ENCODE results near the gene CDC42EP5.
"Not testable (repeated sequence)": the region's sequence is repeated elsewhere in the genome, so short reads cannot be mapped to it uniquely, and the experiment has no call there.

Gene CDC42EP5, protein sequence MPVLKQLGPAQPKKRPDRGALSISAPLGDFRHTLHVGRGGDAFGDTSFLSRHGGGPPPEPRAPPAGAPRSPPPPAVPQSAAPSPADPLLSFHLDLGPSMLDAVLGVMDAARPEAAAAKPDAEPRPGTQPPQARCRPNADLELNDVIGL

DNA sequence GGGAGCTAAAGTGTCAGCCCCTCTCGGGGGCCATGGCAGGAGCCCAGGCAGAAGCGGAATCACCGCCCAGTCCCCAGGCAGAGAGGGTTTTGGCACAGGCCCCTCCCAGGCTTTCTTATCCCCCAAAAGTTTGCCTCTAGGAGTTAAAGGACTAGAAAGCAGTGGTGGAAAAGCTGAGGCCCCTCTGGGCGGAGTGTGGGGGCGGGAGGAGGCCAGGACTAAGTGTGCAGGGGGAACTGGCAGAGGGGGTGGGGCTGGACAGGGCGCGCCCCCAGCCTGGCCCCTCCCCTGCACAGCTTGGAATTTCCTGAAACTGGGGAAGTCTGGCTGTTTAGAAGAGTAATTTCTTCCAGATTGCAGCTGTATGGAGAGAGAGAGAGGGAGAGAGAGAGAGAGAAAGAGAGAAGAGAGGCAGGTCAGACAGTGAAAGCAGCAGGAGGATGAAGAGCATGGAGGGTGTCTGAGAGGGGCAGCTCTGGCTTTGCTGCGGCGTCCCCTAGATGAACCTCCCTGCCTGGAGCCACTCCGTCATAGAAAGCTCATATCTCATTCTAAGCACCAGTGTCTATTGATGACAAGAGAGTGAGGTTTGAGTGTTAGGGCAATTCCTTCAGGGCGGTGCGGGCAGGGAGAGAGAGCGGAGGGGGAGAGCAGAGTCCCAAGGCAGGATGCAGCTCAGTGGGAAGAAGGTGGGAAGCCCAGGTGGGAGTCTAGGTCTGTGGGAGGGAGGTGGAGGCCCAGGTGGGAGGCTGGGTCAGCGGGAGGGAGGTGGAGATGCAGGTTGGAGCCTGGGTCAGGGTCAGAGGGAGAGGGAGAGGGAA lies at the start of gene CDC42EP5:
Gene CDC42EP5, minus strand, starts transcription at position 226 of the 821 bp plus-strand sequence. CDS start 7,749 bp downstream, outside the sequence.
- no peak for DNase-seq

DNA sequence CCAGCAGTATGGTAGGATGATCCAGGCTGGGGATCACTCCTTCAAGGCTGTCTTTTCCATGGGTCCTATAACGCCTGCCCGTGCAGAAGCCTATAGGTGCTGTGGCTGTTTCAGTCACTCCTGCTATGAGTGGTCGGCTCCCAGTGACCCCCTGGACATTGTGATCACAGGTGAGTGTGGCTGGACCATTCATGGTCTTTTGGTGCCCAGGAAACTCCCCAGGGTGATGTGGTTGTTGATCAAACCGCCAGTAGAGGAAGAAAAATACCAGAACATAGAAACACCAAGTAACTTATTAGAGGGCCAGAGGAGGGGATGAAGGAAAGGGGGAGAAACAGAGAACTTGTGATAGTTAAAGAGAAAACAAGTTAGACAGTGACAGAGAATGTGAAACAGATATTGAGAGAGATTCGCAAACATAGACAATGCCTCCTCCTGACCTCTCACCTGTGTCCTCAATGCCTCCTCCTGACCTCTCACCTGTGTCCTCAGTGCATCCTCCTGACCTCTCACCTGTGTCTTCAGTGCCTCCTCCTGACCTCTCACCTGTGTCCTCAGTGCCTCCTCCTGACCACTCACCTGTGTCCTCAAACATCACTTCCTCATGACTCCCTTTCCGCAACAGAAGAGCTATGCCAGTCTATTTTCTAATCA lies 48.9 kb upstream of the CDC42EP5 start:
- no peak for DNase-seq

DNA sequence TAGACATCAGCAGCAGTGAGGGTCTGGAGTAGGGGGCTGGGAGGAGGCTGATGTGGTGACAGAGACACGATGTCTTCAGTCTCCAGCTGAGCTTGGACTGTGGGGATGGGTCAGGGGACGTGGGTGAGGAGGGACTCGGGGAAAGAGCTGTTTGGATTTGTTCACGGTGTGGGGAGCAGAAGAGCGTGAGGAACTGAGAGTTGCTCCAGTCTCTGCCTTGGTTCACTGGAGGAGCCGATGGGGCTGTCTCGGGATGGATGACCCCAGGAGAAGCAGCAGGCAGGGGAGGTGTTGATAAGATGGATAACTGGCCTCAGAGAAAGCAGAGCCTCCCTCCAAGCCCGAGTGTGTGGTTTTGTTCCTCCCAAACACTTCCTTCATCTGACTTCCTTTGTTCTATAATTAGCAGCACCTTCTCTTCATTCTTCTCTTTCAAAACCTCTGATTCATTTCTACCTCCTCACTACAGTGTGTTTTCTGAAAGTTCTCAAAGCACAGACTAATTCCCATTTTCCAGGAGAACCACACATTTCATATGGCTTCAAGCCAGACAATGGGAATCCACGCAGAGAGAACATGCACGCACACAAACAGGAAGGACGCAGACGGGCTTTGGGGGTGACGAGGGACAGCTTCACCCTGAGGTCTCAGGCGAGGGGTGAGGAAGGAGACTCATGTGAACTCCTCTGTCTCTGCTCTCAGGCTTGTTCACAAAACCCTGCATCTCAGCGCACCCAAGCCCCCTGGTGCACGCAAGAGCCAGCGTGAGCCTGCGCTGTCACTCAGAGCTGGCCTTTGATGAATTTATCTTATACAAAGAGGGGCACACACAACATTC lies 48.1 kb upstream of the CDC42EP5 start:
- no peak for DNase-seq

DNA sequence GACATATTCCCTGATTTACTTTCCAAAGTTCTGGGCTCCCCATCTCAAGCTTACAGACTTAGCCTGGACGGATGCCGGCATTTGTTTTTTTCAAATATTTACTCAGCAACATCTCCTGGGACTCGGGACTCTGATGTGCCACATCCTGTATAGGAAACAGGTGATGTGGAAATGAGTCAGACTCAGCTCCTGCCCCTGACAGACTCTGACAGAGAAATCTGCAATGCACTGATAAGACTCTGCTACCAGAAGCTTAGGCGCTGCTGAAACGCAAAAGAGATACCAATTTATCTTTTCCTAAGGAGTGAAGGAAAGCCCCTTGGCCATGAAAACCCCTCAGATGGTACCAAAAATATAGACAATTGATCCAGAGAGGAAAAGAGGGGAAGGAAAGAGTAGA lies 45.7 kb upstream of the CDC42EP5 start:
- no peak for DNase-seq

DNA sequence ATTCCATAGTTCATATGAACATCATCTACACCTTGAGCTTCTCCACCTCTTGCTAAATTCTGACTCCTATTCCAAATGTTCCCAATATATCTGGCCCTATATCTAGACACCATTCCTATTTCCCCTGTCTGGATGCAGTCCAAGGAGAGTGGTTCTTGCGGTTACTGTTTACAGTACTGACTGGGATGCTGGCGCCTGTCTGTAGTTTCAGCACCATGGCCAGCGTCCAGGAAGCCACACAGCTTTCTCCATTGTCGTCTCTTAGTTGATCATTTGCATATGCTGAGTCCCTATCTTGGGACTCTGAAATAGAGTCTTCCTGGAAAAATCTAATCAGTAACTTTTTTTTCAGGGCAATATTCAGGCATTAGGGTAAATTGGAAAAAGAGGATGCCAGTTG lies 44.4 kb upstream of the CDC42EP5 start:
- DNase-seq: peak in 2 of 4 experiments; percentile 21 to 40

DNA sequence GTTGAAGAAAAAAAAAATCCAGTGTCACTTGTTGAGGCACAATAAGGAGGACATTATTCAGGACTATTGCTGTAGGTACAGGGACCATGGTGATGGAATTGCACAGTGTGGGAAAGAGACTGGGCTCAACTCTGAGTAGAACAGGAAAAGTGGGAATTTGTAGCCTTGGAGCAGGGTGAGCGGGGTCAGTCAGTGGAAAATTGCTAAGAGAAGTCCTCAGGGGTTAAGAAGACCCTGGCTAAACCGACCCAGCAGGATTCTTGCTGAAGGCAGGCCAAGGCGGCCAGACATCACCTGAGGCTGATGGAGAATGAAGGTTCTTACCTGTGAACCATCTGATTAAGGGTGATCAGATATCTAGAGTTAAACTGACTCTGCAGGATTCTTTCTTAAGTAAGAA lies 42.1 kb upstream of the CDC42EP5 start:
- DNase-seq: no peak

DNA sequence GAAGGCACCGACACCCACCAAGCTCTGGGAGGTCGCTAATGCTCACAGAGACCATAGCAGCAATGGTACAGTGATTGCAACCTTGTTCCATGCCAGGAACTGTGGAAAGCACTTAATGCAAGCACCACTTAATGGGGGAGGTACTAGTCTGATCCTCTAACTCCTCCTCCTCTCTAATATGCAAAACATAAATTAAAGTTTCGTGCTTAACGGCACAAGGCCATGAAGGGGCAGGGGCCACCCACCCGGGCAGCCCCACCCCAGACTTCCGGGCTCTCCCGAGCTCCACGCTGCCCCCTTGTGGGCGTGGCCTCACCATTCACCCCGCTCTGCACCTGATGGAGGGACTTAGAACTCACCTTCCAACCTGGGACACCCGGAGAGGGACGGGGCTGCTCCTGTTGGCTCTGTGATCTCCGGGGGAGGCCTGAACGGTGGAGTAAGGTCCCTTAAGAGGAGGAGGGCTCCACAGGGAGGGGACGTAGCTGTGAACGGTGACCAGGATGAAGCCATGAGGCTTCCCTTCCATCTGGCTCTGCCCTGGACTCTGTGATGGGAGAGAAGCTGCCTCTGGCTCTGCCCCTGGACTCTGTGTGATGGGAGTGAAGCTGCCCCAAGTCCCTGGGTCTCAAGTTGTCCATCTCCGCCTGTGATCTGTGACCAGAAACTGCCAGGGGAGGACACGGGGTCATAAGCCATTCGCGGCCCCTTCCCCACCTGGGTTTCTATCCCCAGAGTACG lies 36.3 kb upstream of the CDC42EP5 start:
- DNase-seq: not testable (repeated sequence)

DNA sequence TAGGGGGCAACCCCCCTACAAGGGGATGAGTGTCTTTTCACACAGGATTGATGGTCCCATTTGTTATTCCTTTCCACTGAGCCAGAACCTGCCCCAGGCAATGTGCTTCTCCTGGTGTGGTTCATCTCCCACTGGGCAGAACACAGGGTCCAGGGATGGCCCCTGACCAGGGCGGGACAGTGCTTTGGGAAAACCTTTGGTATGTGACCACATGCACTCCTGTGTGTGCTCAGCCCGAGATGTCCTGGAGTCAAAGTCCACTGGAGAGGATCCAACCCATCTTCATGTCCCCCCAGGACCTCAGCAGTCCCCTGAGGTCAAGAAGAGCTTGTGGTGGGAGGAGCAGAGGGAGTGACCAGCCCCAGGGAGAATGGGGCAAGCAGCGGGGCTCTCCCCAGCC lies 35.4 kb upstream of the CDC42EP5 start:
- DNase-seq: not testable (repeated sequence)

DNA sequence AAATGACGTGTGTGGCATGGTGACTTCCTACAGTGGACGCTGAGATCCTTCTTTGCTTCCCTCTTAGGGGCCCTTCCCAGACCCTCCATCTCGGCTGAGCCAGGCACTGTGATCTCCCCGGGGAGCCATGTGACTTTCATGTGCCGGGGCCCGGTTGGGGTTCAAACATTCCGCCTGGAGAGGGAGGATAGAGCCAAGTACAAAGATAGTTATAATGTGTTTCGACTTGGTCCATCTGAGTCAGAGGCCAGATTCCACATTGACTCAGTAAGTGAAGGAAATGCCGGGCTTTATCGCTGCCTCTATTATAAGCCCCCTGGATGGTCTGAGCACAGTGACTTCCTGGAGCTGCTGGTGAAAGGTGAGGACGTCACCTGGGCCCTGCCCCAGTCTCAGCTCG lies 34.7 kb upstream of the CDC42EP5 start:
- DNase-seq: no peak

DNA sequence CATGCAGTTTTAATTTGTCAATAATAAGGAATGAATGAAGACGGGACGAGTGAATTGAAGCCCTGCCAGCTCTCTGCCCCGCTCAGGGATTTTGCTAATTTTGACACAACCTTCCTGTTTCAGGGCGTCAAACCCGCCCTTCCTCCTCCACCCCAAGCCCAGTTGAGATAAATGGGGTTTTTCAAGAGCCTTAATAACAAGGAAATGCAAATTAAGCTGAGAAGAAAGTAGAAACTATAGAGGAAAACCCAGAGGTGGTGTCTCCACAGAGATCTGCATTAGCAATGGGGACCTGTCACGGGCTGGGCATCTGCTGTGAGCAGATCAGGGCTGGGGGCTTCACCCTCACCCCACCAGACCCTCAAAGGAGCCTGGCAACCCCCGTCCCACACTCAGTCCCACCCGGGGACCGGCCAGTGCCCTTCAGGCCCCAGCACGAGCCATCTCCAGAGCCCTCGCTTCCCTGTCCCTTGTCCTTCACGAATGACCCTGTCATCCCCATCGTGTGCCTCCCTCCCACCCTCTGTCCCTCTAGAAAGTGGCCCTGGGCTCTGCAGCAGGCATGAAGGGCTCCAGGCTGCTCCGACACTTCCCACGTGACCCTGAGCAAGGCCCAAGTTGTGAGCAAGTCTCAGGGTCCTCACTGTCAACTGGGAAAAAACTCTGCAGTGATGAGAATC lies 34.1 kb upstream of the CDC42EP5 start:
- DNase-seq: not testable (repeated sequence)

DNA sequence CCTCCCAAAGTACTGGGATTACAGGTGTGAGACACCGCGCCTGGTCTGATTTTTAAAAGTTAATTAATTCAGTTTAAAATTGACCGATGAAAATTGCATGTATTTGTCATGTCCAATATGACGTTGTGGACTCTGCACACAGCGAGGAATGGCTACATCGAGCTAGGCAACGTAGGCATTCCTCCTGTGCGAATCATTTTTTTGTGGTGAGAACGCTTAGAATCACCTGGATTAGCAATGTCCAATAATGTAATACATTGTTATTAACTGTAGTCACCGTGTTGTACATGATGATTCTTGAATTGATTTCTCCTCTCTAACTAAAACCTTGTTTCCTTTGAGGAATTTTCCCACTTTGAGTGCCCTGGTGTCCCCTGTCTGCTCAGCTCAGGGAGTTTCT lies 33.0 kb upstream of the CDC42EP5 start:
- no peak for DNase-seq

DNA sequence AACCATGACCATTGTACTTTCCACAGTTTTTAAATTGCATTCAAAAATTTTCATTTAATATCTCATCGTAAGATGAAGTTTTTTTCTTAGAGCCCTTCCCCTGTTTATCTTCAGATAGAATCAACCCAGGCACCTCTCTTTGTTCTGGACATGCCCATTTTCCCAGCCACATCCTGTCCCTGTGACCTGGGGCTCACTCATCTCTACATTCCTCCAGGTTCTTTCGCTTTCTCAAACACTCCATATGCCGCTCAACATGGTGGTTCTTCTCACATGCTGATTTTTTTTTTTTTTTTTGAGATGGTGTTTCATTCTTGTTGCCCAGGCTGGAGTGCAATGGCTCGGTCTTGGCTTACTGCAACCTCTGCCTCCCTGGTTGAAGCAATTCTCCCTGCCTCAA lies 32.4 kb upstream of the CDC42EP5 start:
- not testable (repeated sequence) for DNase-seq

DNA sequence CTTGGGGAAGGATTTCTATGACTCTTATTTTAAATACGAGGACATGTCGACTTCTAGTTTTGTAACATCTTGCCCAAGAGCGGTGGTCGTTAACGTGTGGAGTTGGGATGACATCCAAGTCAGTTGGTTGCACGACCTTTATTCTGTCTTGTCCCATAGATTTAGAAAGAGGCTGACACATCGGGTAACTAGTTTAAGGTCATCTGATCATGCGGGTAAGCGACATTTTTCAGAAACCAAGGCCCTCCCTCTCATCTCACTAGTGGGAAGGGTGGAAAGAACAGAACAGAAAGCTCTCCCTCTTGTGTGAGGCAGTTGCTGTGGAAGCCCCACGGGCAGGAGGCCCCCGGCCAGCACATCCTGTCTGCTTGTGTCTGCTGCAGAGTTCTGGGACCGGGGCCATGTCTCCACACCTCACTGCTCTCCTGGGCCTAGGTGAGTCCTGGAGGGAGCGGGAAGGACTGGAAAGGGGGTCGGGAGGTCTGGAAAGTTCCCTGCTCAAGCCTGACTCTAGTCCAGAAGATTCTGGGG lies 29.5 kb upstream of the CDC42EP5 start, which contains the start of gene LAIR2:
Gene LAIR2, plus strand, starts transcription at position 314 of the 531 bp plus-strand sequence. Its CDS starts 88 bp downstream, at position 402.
- DNase-seq: no peak

DNA sequence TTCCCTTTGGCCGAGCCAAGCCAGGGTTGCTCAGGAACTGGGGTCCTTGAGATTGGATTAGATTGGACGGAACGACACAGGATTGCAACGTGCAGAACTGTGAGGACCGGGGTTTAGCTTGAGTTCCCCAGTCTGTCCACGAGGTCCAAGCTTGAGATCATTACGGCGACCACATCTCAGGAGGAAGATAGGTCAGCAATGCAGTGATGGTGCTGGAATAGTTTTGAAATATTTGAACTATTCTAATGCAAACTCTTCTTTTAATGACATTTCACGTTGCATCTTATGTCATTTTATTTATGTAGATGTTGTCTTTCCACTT lies 25.3 kb upstream of the CDC42EP5 start:
- not testable (repeated sequence) for DNase-seq

DNA sequence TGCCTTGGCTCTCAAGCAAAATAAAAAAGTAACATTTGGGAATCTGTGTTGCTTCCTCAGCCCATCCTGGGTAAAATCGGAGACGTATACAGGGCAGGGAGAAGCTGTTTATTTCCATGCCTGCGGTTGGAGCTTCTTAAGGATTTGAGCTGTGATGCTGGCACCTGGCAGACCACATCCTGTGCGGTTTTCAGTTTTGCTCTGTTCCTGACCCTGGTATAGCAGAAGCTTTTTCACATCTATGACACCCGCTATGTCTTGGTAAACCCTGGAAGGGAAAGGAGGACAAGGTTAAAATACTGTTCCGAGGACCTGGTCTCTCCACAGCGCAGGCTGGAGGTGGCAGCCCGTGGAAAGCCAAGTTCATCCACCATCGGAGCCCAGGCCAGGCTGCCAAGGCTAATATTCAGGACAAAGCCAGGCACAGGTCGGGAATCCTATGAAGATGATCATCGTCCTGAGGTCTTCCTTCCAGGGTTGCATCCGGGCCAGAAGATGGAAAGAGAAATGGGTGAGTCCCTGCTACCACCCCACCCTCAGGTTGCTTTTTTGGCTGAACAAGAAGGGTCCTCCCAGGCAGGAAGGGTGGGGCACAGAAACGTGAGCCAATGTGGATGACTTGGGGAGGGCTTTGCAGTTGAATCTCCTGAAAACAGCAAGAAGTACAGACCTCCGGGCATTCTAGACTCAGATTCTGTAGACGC lies 24.8 kb upstream of the CDC42EP5 start:
- DNase-seq: not testable (repeated sequence)

DNA sequence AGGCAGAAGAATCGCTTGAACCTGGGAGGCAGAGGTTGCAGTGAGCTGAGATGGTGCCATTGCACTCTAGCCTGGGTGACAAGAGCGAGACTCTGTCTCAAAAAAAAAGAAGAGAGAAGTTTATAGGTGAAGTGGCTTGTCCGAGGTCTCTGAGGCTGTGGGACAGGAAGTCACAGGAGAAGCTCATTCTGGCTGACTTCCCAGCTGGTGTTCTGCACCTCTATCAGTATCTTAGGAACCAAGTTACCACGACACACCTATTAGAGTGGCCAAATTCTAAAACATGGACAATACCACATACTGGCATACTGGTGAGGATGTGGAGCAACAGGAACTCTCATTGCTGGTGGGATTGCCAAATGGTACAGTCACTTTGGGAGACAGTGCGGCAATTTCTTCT lies 22.2 kb upstream of the CDC42EP5 start:
- DNase-seq: not testable (repeated sequence)

DNA sequence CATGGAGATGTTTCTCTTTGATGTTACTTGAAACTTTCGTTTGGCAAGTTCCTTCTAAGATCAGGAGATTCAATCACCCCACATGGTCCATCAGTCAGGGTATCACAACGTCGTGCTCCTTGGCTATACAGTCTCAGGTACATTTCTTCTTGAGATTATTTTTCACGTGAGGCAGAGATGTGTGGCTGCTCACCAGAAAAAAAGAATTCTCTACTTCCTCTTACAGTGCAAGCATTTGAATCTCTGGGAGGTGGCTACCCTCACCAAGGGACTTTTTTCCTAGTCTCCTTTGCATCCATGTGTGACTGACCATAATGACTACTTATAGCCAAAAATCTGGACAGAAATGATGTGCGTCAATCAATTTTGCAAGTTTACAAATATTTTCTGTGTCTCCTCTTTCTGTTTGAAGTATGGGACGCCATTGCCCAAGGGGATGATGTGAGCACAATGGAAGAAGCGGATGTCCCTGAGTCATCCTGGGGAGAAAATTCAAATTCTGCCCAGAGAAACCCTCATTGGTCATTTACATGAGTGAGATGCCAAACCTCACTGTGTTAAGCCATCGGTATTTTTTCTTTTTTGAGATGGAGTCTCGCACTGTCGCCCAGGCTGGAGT lies 21.0 kb upstream of the CDC42EP5 start:
- no peak for DNase-seq

DNA sequence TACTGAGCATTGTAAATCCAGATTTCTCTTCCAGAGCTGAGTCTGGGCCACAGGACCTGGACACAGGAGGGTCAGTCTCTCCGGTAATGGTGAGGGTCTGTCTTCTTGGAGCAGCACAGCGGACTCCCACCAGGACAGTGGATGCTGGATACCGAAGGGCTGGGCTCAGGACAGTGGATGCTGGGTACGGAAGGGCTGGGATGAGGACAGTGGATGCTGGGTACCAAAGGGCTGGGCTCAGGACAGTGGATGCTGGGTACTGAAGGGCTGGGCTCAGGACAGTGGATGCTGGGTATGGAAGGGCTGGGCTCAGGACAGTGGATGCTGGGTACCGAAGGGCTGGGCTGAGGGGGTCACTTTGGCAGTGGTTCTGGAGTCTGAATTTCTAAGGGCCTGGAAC lies 20.0 kb upstream of the CDC42EP5 start:
- DNase-seq: not testable (repeated sequence)

DNA sequence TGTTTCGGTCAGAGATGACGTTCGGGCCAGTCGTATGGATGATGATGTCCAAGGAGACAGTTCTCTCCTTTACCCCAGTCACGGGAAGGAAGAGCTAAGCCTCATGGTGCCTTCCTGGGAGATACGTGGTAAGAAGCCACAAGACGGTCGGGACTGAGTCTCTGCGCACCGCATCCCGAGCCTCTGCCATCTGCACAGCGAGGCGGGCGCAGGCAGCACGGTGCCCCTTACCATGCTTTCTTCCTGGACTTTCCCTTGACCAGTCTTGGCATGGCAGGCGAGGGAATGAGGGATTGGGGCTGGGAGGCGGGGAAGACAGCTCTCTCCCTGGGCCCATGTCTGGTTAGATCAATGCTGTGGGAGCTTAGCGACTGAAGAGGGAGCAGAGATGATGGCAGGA lies 19.5 kb upstream of the CDC42EP5 start:
- no peak for DNase-seq

DNA sequence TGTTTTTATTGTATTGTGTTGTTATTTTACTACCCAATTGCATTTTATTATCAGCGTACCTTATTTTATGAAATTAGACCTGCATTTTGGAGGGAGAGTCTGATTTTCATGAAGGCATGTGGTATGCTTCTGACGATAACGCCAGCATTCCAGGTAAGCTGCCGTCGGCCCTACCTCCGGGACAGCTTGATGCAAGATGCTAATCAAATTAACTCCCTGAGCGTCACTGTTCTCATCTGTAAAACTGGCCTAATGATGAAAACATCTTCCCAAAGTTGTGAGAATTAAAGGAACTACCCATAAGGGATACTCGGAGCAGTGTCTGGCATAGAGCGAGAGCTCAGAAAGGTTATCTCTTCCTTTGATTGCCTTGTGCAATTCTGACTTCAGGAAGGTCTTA lies 16.7 kb upstream of the CDC42EP5 start:
- no peak for DNase-seq
